ENCODE measurements around the gene DUOXA1. TPM values are rescaled to one million over a fixed set of nuclear protein-coding genes. Genes with fewer than 3 reads are reported as not detected.

Gene DUOXA1
- total and polyA plus RNA-seq, 7 donors = 0.04 to 0.56 (median 0.25) TPM; not detected in 3

GRCh38 chr15:45163508-45163856, 33.8 kb upstream of the DUOXA1 start:
- WGBS, 3 donors = 80 to 87% (median 80%) methylated on average over 9 of the region's 9 CpGs
- no peak for TF ChIP-seq CTCF (IDR thresholded peaks at IDR 0.05)
- H3K9me3 ChIP-seq = no peaks in the 10 kb centered on the region
- no peaks in the 10 kb centered on the region for H3K36me3 ChIP-seq (ENCODE audit: insufficient read depth in 1 of 2, low read depth in 1 of 2)
- DNase-seq (no peak), ATAC-seq (no peak)
- intact Hi-C loops (cut with DNase I) = loop anchor here (2.0 to 10.0 kb wide), 3 partner anchors 233 to 431 kb away; no protein-coding TSS in a partner anchor
- no peak overlapping the region for H3K27ac ChIP-seq
- no peaks in the 10 kb centered on the region for H3K27me3 ChIP-seq (ENCODE audit: insufficient read depth in 3 of 3, low read length in 2 of 3)
- H3K4me1 ChIP-seq = no peaks in the 10 kb centered on the region
- no peak overlapping the region for H3K4me3 ChIP-seq

- peak; percentile 76 to 86 for DNase-seq
- ATAC-seq = peak; percentile 76 to 79 (median 78)
- 5 to 8% (median 8%) methylated on average over 7 of the region's 7 CpGs for WGBS, 3 donors
- intact Hi-C loops (cut with DNase I) = loop anchor here (2.0 to 10.0 kb wide), 3 partner anchors 234 to 432 kb away; no protein-coding TSS in a partner anchor
- H3K4me3 ChIP-seq = no peak overlapping the region
- peak; percentile 86 for TF ChIP-seq CTCF (IDR thresholded peaks at IDR 0.05)
- no peaks in the 10 kb centered on the region for H3K27me3 ChIP-seq (ENCODE audit: insufficient read depth in 3 of 3, low read length in 2 of 3)
- H3K27ac ChIP-seq = no peak overlapping the region
- H3K36me3 ChIP-seq (ENCODE audit: insufficient read depth in 1 of 2, low read depth in 1 of 2) = no peaks in the 10 kb centered on the region
- no peaks in the 10 kb centered on the region for H3K4me1 ChIP-seq
- H3K9me3 ChIP-seq = no peaks in the 10 kb centered on the region
Observed at GRCh38 chr15:45162771-45163507, 33.3 kb upstream of the DUOXA1 start.

GRCh38 chr15:45161666-45162065, 32.0 kb upstream of the DUOXA1 start:
- no peak for TF ChIP-seq CTCF (IDR thresholded peaks at IDR 0.05)
- Histone ChIP-seq H3K9me3 (no peaks in the 10 kb centered on the region), H3K27me3 (ENCODE audit: insufficient read depth in 3 of 3, low read length in 2 of 3) (no peaks in the 10 kb centered on the region), H3K36me3 (ENCODE audit: insufficient read depth in 1 of 2, low read depth in 1 of 2) (no peaks in the 10 kb centered on the region), H3K4me1 (no peaks in the 10 kb centered on the region), H3K4me3 (no peak overlapping the region), H3K27ac (no peak overlapping the region)
- ATAC-seq (no peak), DNase-seq (no peak)
- intact Hi-C loops (cut with DNase I) = loop anchor here (2.0 to 10.0 kb wide), 3 partner anchors 235 to 433 kb away; no protein-coding TSS in a partner anchor
- 85 to 95% (median 88%) methylated on average over 14 of the region's 14 CpGs for WGBS, 3 donors

- WGBS, 3 donors = 48 to 73% (median 73%) methylated on average over 1 of the region's 1 CpG
- no peak overlapping the region for H3K4me3 ChIP-seq
- DNase-seq = no peak
- no peaks in the 10 kb centered on the region for H3K9me3 ChIP-seq
- ATAC-seq = no peak
- no peaks in the 10 kb centered on the region for H3K27me3 ChIP-seq (ENCODE audit: insufficient read depth in 3 of 3, low read length in 2 of 3)
- H3K36me3 ChIP-seq (ENCODE audit: insufficient read depth in 1 of 2, low read depth in 1 of 2) = no peaks in the 10 kb centered on the region
- no peak overlapping the region for H3K27ac ChIP-seq
- intact Hi-C loops (cut with DNase I) = no loop called here
- no peaks in the 10 kb centered on the region for H3K4me1 ChIP-seq
- TF ChIP-seq CTCF (IDR thresholded peaks at IDR 0.05) = no peak
Observed at GRCh38 chr15:45157974-45158373, 28.3 kb upstream of the DUOXA1 start.

All from psoas muscle (tissue), 8 donors.